HCT116 (cell line): ENCODE data around the gene ATP8A2.

Experiments used
- ATF3 ChIP-seq: IDR thresholded peaks from 2 replicates; pipeline ENCODE4 v1.6.1; 2012
- CTCF ChIP-seq, 3 experiments: fragments of 200-600 bp in 1 of 3; sonication (generic) in 1 of 3; IDR thresholded peaks in 2 of 3; conservative IDR thresholded peaks in 1 of 3; 2 replicates each; pipeline ENCODE4 v1.5.1; 2012 to 2017; ENCODE audit warnings: low read depth in 2 of 3, low read length in 2 of 3, antibody characterized with exemption in 1 of 3, borderline replicate concordance in 1 of 3, control low read depth in 1 of 3, mild to moderate bottlenecking in 1 of 3, mixed read lengths in 1 of 3, mixed run types in 1 of 3, moderate library complexity in 1 of 3; ENCODE audit not compliant: insufficient read depth in 1 of 3
- EGR1 ChIP-seq: IDR thresholded peaks from 2 replicates; pipeline ENCODE4 v1.6.1; 2012; ENCODE audit warnings: low read depth
- EZH2 ChIP-seq: fragments of 200-600 bp; sonication (generic); IDR thresholded peaks from 2 replicates; pipeline ENCODE4 v1.6.1; 2017; ENCODE audit warnings: antibody characterized with exemption, mixed run types
- JUND ChIP-seq: IDR thresholded peaks from 2 replicates; pipeline ENCODE4 v1.6.1; 2012
- POLR2A ChIP-seq: IDR thresholded peaks from 2 replicates; pipeline ENCODE4 v1.7.0; 2011; ENCODE audit warnings: borderline replicate concordance; ENCODE audit not compliant: insufficient read depth, insufficient read length; ENCODE audit errors: extremely low read depth
- POLR2AphosphoS5 ChIP-seq: IDR thresholded peaks from 2 replicates; pipeline ENCODE4 v1.6.1; 2011; ENCODE audit warnings: mild to moderate bottlenecking, low read depth, low read length, moderate library complexity
- RAD21 ChIP-seq: IDR thresholded peaks from 2 replicates; pipeline ENCODE4 v1.6.1; 2012; ENCODE audit warnings: low read depth, mild to moderate bottlenecking
- REST ChIP-seq: IDR thresholded peaks from 2 replicates; pipeline ENCODE4 v1.6.1; 2012; ENCODE audit warnings: low read depth
- SP1 ChIP-seq: IDR thresholded peaks from 2 replicates; pipeline ENCODE4 v1.6.1; 2012; ENCODE audit warnings: low read depth
- YY1 ChIP-seq: IDR thresholded peaks from 2 replicates; pipeline ENCODE4 v1.6.1; 2011; ENCODE audit warnings: low read length, low read depth, moderate library complexity, mild to moderate bottlenecking; ENCODE audit not compliant: insufficient replicate concordance; ENCODE audit errors: extremely low read depth

- TF ChIP-seq POLR2AphosphoS5 (no peak), CTCF (IDR thresholded peaks at IDR 0.05 in 2 of 3, conservative IDR thresholded peaks at IDR 0.05 in 1 of 3; ENCODE audit: borderline replicate concordance in 1 of 3, insufficient read depth in 1 of 3, low read depth in 2 of 3, low read length in 2 of 3) (no peak), JUND (no peak), EZH2 (no peak), YY1 (no peak), POLR2A (no peak), EGR1 (no peak), REST (no peak), RAD21 (no peak), SP1 (no peak), ATF3 (no peak)
Observed at GRCh38 chr13:25932365-25932764, 560.6 kb downstream of the ATP8A2 start.
